OCI-M2 (cell line): ENCODE measurements around the gene TASOR2.
A peak's percentile ranks its signal among the peaks of the same experiment; 100 is the strongest.

Experiments used
- DNase-seq: peaks from one replicate; lab custom pipeline; 2025; ENCODE audit not compliant: unreplicated experiment; lab: John Stamatoyannopoulos, UW

Gene TASOR2

GRCh38 chr10:5684318-5684970, at the start of gene TASOR2:
TSS of gene TASOR2 (plus strand) at chr10:5684838. CDS start at chr10:5720643, 35,805 bp downstream.
- DNase-seq: peak; percentile 78

GRCh38 chr10:5634918-5635317, 49.7 kb upstream of the TASOR2 start:
- no peak for DNase-seq

GRCh38 chr10:5638494-5638893, 46.1 kb upstream of the TASOR2 start:
- DNase-seq: no peak

- no peak for DNase-seq
These were observed 45.6 kb upstream of the TASOR2 start for GRCh38 chr10:5639066-5639465.

GRCh38 chr10:5640036-5640435, 44.6 kb upstream of the TASOR2 start:
- DNase-seq: no peak

GRCh38 chr10:5640501-5640900, 44.1 kb upstream of the TASOR2 start:
- DNase-seq: no peak

GRCh38 chr10:5641501-5641900, 43.1 kb upstream of the TASOR2 start:
- no peak for DNase-seq

GRCh38 chr10:5643346-5644067, 41.1 kb upstream of the TASOR2 start:
- DNase-seq: no peak

GRCh38 chr10:5644930-5645329, 39.7 kb upstream of the TASOR2 start:
- DNase-seq: no peak

- no peak for DNase-seq
These were observed 39.3 kb upstream of the TASOR2 start for GRCh38 chr10:5645375-5645774.

GRCh38 chr10:5645944-5646617, 38.6 kb upstream of the TASOR2 start:
- no peak for DNase-seq

- no peak for DNase-seq
These were observed 37.0 kb upstream of the TASOR2 start for GRCh38 chr10:5647507-5648240.

- no peak for DNase-seq
These were observed 35.9 kb upstream of the TASOR2 start for GRCh38 chr10:5648494-5649457.

GRCh38 chr10:5649746-5650145, 34.9 kb upstream of the TASOR2 start:
- DNase-seq: no peak

- no peak for DNase-seq
These were observed 33.8 kb upstream of the TASOR2 start for GRCh38 chr10:5650664-5651387.

GRCh38 chr10:5651388-5651764, 33.3 kb upstream of the TASOR2 start:
- no peak for DNase-seq

- DNase-seq: no peak
These were observed 31.9 kb upstream of the TASOR2 start for GRCh38 chr10:5652746-5653145.

GRCh38 chr10:5654218-5654755, 30.4 kb upstream of the TASOR2 start:
- DNase-seq: no peak

- no peak for DNase-seq
These were observed 29.5 kb upstream of the TASOR2 start for GRCh38 chr10:5655121-5655520.
